HEK293 (cell line): ENCODE measurements around the gene MT2A.

Source experiments
- CTCF ChIA-PET: fragments of 350-600 bp; formaldehyde crosslinking; extraction: SDS; loops from one replicate; lab custom pipeline; 2021; ENCODE audit warnings: antibody characterized with exemption; lab: Yijun Ruan, JAX
- POLR2A ChIA-PET: fragments of 300-600 bp; formaldehyde crosslinking; extraction: SDS; loops from one replicate; lab custom pipeline; 2020; ENCODE audit warnings: antibody characterized with exemption, inconsistent platforms; lab: Yijun Ruan, JAX
- H3K27ac ChIP-seq: fragments of 200-500 bp; sonication (Bioruptor generic); 2 replicates; pipeline ENCODE4 v1.5.1; 2014; ENCODE audit warnings: low read depth, low read length, control low read depth, inconsistent platforms; ENCODE audit errors: extremely low read depth
- H3K36me3 ChIP-seq, 2 experiments: fragments of 200-500 bp in 1 of 2; sonication (Bioruptor generic) in 1 of 2; 1 replicate in 1 of 2; 2 replicates in 1 of 2; pipeline ENCODE4 v1.5.1; 2014 to 2017; ENCODE audit warnings: inconsistent platforms in 2 of 2, low read length in 2 of 2; ENCODE audit not compliant: control insufficient read depth in 2 of 2, insufficient read depth in 1 of 2
- H3K4me1 ChIP-seq: fragments of 200-500 bp; sonication (Bioruptor generic); 2 replicates; pipeline ENCODE4 v1.5.1; 2014; ENCODE audit warnings: mild to moderate bottlenecking, low read length, inconsistent platforms; ENCODE audit not compliant: control insufficient read depth, insufficient read depth
- H3K4me3 ChIP-seq: 2 replicates; pipeline ENCODE4 v1.5.1; 2011; ENCODE audit warnings: low read depth, mild to moderate bottlenecking, control low read depth, low read length, moderate library complexity
- H3K9me3 ChIP-seq: fragments of 200-500 bp; sonication (Bioruptor generic); 2 replicates; pipeline ENCODE4 v1.5.1; 2014; ENCODE audit warnings: low read depth, low read length, inconsistent platforms; ENCODE audit not compliant: control insufficient read depth, insufficient read depth
- GLIS1 ChIP-seq: fragments of 450-650 bp; formaldehyde crosslinking; IDR thresholded peaks from 2 replicates; pipeline ENCODE4 v1.5.1; 2016; ENCODE audit warnings: missing biosample characterization, missing genetic modification characterization
- MEIS1 ChIP-seq: sonication (generic); formaldehyde crosslinking; IDR thresholded peaks from 2 replicates; pipeline ENCODE4 v1.8.1; 2022; ENCODE audit warnings: missing genetic modification reagents, mild to moderate bottlenecking, borderline replicate concordance
- REPIN1 ChIP-seq: fragments of 450-650 bp; formaldehyde crosslinking; IDR thresholded peaks from 2 replicates; pipeline ENCODE4 v1.5.1; 2017; ENCODE audit warnings: missing biosample characterization, missing genetic modification characterization, low read depth
- SCRT1 ChIP-seq: fragments of 450-650 bp; formaldehyde crosslinking; IDR thresholded peaks from 2 replicates; pipeline ENCODE4 v1.5.1; 2016; ENCODE audit warnings: missing biosample characterization, missing genetic modification characterization, borderline replicate concordance
- SCRT2 ChIP-seq: fragments of 450-650 bp; formaldehyde crosslinking; IDR thresholded peaks from 2 replicates; pipeline ENCODE4 v1.5.1; 2016; ENCODE audit warnings: missing biosample characterization, missing genetic modification characterization
- ZNF292 ChIP-seq: fragments of 450-650 bp; formaldehyde crosslinking; IDR thresholded peaks from 2 replicates; pipeline ENCODE4 v1.5.1; 2016; ENCODE audit warnings: low read depth, missing biosample characterization, missing genetic modification characterization, borderline replicate concordance
- ZNF302 ChIP-seq: fragments of 450-650 bp; formaldehyde crosslinking; IDR thresholded peaks from 2 replicates; pipeline ENCODE4 v1.5.1; 2016; ENCODE audit warnings: missing biosample characterization, missing genetic modification characterization, low read depth
- ZNF501 ChIP-seq: fragments of 450-650 bp; formaldehyde crosslinking; IDR thresholded peaks from 2 replicates; pipeline ENCODE4 v1.5.1; 2016; ENCODE audit warnings: missing biosample characterization, missing genetic modification characterization
- ZNF629 ChIP-seq: fragments of 450-650 bp; formaldehyde crosslinking; IDR thresholded peaks from 2 replicates; pipeline ENCODE4 v1.5.1; 2017; ENCODE audit warnings: missing biosample characterization, missing genetic modification characterization
- ZNF677 ChIP-seq: fragments of 450-650 bp; IDR thresholded peaks from 2 replicates; pipeline ENCODE4 v1.5.0; 2018; ENCODE audit warnings: missing biosample characterization, mild to moderate bottlenecking, missing genetic modification characterization, moderate library complexity
- ZNF701 ChIP-seq: fragments of 450-650 bp; formaldehyde crosslinking; IDR thresholded peaks from 2 replicates; pipeline ENCODE4 v1.5.1; 2016; ENCODE audit warnings: missing biosample characterization, missing genetic modification characterization
- ZNF76 ChIP-seq: fragments of 450-650 bp; formaldehyde crosslinking; IDR thresholded peaks from 2 replicates; pipeline ENCODE4; 2016; ENCODE audit warnings: low read depth, missing biosample characterization, missing genetic modification characterization, borderline replicate concordance
- ZSCAN30 ChIP-seq: fragments of 450-650 bp; IDR thresholded peaks from 2 replicates; pipeline ENCODE4 v1.5.1; 2018; ENCODE audit warnings: missing biosample characterization, mild to moderate bottlenecking, missing genetic modification characterization, moderate library complexity
- TF ChIP-seq, protein P1 (sequence below): fragments of 450-650 bp; formaldehyde crosslinking; IDR thresholded peaks from 2 replicates; pipeline ENCODE4 v1.5.1; 2017; ENCODE audit warnings: missing biosample characterization, missing genetic modification characterization
- TF ChIP-seq, protein P2 (sequence below): fragments of 450-650 bp; formaldehyde crosslinking; IDR thresholded peaks from 2 replicates; pipeline ENCODE4 v1.5.1; 2017; ENCODE audit warnings: missing biosample characterization, mild to moderate bottlenecking, missing genetic modification characterization, moderate library complexity

Gene MT2A

DNA sequence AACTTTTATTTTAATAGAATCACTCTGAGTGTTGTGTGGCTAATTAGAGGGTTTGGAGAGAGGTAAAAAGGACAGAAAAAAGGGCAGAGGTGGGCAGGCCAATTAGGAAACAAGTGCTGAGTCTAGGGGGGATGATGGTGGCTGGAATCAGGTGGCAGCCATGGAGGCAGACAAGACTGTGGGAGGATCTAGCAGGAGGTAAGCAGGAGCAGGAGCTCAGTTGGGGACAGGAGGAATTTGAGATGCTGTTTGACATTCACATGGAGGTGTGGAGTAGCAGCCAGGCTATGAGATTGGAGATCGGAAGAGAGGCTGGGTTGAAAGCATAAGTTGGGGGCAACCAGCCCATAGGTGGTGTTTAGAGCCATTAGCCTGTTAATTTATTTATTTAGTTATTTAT, 47.3 kb upstream of the MT2A start:
- POLR2A ChIA-PET, result interaction anchor here (1.3 kb wide), 1 partner anchor 110 kb away, joined by 4 read pairs; the partner anchor contains the start of genes NUDT21 and OGFOD1
- no peaks in the 10 kb centered on the region for H3K4me1 ChIP-seq
- CTCF ChIA-PET, result interaction anchor here (1.1 to 1.4 kb wide), 2 partner anchors 15 to 140 kb away, joined by 3 to 5 read pairs; no protein-coding TSS in a partner anchor
- no peaks in the 10 kb centered on the region for H3K9me3 ChIP-seq
- H3K36me3 ChIP-seq, result no peaks in the 10 kb centered on the region
- H3K27ac ChIP-seq, result no peak overlapping the region
- H3K4me3 ChIP-seq, result no peak overlapping the region
- TF ChIP-seq ZNF501 (tag by site-specific recombination) (no peak), GLIS1 (peak; percentile 27; the same call in 1 of the 2 replicates)

DNA sequence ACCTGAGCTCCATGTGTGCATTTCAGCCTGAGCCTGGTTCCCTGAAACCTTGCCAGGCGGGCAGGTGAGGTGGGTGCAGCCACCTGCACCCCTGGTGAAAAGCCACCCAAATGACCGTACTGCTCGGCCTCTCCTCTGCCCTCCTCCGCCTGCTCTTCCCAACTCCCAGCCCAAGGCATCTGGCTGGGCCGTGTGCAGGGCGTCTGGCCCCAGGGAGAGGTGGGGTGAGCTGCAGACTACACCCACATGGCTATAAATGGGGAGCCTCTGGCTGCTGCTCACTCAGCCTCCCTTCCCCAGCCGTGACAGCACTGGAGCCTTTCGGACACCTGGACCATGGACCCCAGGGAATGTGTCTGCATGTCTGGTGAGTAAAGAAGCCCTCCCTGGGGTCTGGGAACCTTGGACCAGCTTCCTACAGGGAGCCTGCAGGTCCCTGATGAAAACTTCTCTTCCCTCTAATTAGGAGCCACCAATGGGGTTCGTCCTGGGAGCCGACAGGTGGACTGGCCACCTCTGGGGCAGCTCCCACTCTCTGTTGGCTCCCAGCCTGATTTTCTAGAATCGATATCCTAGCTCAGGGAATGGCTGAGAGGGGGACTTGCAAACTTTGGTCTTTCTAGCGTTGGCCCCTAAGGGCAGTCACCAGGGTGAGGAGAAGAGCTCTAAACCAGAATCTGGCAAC, 43.4 kb upstream of the MT2A start, which contains the start of gene MT4:
Gene MT4, plus strand, starts transcription at position 281 of the 685 bp plus-strand sequence. Its CDS starts 56 bp downstream, at position 337.
- ChIA-PET POLR2A (no interaction called here), CTCF (no interaction called here)
- Histone ChIP-seq H3K4me3 (no peak within 1 kb of the TSS), H3K36me3 (no peaks in the 10 kb centered on the region), H3K9me3 (no peaks in the 10 kb centered on the region), H3K4me1 (no peaks in the 10 kb centered on the region), H3K27ac (no peak within 1 kb of the TSS)
- peak; percentile 46; the same call in 1 of the 2 replicates for TF ChIP-seq SCRT1 (tag by site-specific recombination)
- TF ChIP-seq, protein P1, sequence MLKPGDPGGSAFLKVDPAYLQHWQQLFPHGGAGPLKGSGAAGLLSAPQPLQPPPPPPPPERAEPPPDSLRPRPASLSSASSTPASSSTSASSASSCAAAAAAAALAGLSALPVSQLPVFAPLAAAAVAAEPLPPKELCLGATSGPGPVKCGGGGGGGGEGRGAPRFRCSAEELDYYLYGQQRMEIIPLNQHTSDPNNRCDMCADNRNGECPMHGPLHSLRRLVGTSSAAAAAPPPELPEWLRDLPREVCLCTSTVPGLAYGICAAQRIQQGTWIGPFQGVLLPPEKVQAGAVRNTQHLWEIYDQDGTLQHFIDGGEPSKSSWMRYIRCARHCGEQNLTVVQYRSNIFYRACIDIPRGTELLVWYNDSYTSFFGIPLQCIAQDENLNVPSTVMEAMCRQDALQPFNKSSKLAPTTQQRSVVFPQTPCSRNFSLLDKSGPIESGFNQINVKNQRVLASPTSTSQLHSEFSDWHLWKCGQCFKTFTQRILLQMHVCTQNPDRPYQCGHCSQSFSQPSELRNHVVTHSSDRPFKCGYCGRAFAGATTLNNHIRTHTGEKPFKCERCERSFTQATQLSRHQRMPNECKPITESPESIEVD, result no peak
- TF ChIP-seq SCRT2 (tag by site-specific recombination), result peak; percentile 58

DNA sequence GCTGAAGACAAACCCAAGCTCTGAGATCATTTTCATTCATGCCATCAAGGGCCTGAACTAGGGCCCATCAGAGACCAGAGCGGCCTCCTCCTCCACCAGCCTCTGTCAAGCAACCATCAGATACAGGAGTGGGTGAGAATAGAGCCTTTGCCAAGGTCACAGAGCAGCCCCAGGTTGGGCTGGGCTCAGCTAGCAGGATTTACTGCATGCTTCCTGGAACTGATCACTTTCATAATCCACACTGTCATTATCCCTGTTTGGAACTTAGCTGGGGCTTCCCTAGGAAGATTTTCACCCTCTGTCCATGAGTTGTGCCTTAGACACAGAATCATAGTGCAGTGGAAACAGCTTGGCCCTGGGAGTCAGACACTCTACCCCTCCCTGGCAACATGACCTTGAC, 38.4 kb upstream of the MT2A start:
- no peaks in the 10 kb centered on the region for H3K4me1 ChIP-seq
- no peaks in the 10 kb centered on the region for H3K36me3 ChIP-seq
- no peaks in the 10 kb centered on the region for H3K9me3 ChIP-seq
- no peak for TF ChIP-seq REPIN1 (tag by site-specific recombination)
- TF ChIP-seq, protein P2, sequence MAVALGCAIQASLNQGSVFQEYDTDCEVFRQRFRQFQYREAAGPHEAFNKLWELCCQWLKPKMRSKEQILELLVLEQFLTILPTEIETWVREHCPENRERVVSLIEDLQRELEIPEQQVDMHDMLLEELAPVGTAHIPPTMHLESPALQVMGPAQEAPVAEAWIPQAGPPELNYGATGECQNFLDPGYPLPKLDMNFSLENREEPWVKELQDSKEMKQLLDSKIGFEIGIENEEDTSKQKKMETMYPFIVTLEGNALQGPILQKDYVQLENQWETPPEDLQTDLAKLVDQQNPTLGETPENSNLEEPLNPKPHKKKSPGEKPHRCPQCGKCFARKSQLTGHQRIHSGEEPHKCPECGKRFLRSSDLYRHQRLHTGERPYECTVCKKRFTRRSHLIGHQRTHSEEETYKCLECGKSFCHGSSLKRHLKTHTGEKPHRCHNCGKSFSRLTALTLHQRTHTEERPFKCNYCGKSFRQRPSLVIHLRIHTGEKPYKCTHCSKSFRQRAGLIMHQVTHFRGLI (tag by site-specific recombination), result 0 out of 2 replicates have a peak, but pooled peaks have one; percentile 37
- no peak for TF ChIP-seq ZNF292 (tag by site-specific recombination)
- no peak for TF ChIP-seq ZSCAN30 (tag by site-specific recombination)
- no peak overlapping the region for H3K27ac ChIP-seq
- ChIA-PET CTCF (interaction anchor here (0.7 to 1.4 kb wide), 2 partner anchors 132 to 251 kb away, joined by 3 to 5 read pairs; no protein-coding TSS in a partner anchor), POLR2A (no interaction called here)
- H3K4me3 ChIP-seq, result no peak overlapping the region

DNA sequence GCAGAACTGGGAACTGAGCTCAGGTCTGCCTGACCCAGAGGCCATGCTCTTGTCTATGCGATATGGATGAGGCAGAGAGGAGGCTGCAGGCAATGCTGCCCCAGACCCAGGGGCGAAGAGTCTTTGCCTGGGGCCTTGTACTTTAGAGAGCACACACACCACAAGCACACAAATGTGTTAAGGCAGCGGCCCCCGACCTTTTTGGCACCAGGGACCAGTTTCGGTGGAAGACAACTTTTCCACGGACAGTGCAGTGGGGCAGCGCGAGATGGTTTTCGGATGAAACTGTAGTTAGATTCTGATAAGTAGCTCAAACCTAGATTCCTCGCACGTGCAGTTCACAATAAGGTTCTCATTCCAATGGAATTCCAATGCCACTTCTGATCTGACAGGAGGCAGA, 36.9 kb upstream of the MT2A start:
- POLR2A ChIA-PET, result no interaction called here
- H3K4me1 ChIP-seq, result no peaks in the 10 kb centered on the region
- no peak for TF ChIP-seq ZNF302 (tag by site-specific recombination)
- no peak for TF ChIP-seq ZNF76 (tag by site-specific recombination)
- no peak for TF ChIP-seq MEIS1 (CRISPR knock-in tag)
- no peak for TF ChIP-seq ZNF629 (tag by site-specific recombination)
- TF ChIP-seq ZNF677 (tag by site-specific recombination), result no peak
- TF ChIP-seq ZNF701 (tag by site-specific recombination), result no peak
- no peak overlapping the region for H3K4me3 ChIP-seq
- H3K36me3 ChIP-seq, result no peaks in the 10 kb centered on the region
- CTCF ChIA-PET, result interaction anchor here (2.0 kb wide), 1 partner anchor 131 kb away, joined by 9 read pairs; no protein-coding TSS in a partner anchor
- H3K27ac ChIP-seq, result no peak overlapping the region
- H3K9me3 ChIP-seq, result no peaks in the 10 kb centered on the region
